Upper lobe of left lung (tissue), 6 donors: ENCODE data around the gene SIRPB2. TPM values are rescaled to one million over a fixed set of nuclear protein-coding genes. Genes with fewer than 3 reads are reported as not detected.

Source experiments
- ATAC-seq, 2 donors: fragments of 200-7000 bp; cut with Tn5 transposase; one replicate each; pipeline ENCODE4 v1.9.1; 2022; ENCODE audit warnings: mild to moderate bottlenecking in 2 of 2, moderate library complexity in 2 of 2; ENCODE audit not compliant: low FRiP score in 2 of 2
- DNase-seq, 2 donors: peaks; one replicate each; pipeline ENCODE4 v3.0.0-alpha.2; 2019 to 2020
- H3K27ac ChIP-seq, 4 donors: fragments of 200-600 bp; sonication (generic); one replicate each; pipeline ENCODE4 v1.5.1; 2016 to 2019
- H3K27me3 ChIP-seq, 4 donors: fragments of 200-600 bp; sonication (generic); one replicate each; pipeline ENCODE4 v1.5.1; 2017 to 2019
- H3K36me3 ChIP-seq, 4 donors: fragments of 200-600 bp; sonication (generic); one replicate each; pipeline ENCODE4 v1.5.1; 2016 to 2019
- H3K4me1 ChIP-seq, 4 donors: fragments of 200-600 bp; sonication (generic); one replicate each; pipeline ENCODE4 v1.5.1; 2018 to 2019
- H3K4me3 ChIP-seq, 4 donors: fragments of 200-600 bp; sonication (generic); one replicate each; pipeline ENCODE4 v1.5.1; 2017 to 2019; ENCODE audit warnings: mild to moderate bottlenecking in 2 of 4, moderate library complexity in 1 of 4
- H3K9me3 ChIP-seq, 4 donors: fragments of 200-600 bp; sonication (generic); one replicate each; pipeline ENCODE4 v1.5.1; 2018 to 2019
- CTCF ChIP-seq, 6 experiments: fragments of 450-650 bp in 4 of 6; fragments of 200-600 bp in 2 of 6; sonication (generic) in 2 of 6; IDR thresholded peaks; one replicate each; pipeline ENCODE4 v1.5.1; 2016 to 2019; ENCODE audit warnings: antibody characterized with exemption in 6 of 6
- EP300 ChIP-seq, 4 donors: sonication (generic); formaldehyde crosslinking; IDR thresholded peaks; one replicate each; pipeline ENCODE4 v1.5.1; 2017; ENCODE audit warnings: antibody characterized with exemption in 4 of 4, control low read depth in 2 of 4
- POLR2A ChIP-seq, 4 donors: fragments of 450-650 bp; IDR thresholded peaks; one replicate each; pipeline ENCODE4 v1.5.1; 2016 to 2017; ENCODE audit warnings: antibody characterized with exemption in 4 of 4, mild to moderate bottlenecking in 2 of 4
- POLR2AphosphoS5 ChIP-seq, 2 donors: sonication (generic); formaldehyde crosslinking; IDR thresholded peaks; one replicate each; pipeline ENCODE4 v1.5.1; 2017; ENCODE audit warnings: antibody characterized with exemption in 2 of 2
- WGBS, 2 donors: methylation state at CpG; one replicate each; pipeline ENCODE4 v1.1.5; 2017 to 2018; 5-methylcytosine and 5-hydroxymethylcytosine counted together
- total RNA-seq, 6 donors: library from RNA; depleted of rRNA in 4 of 6; stranded (reverse); fragments of >200 nt in 4 of 6; gene quantifications; one replicate each; pipeline versions ENCODE4 v1.1.0 to v1.2.1, GENCODE V29; 2016 to 2021
- donor health status: DM: no; HTN: no; CAD: no; lungs with moderate emphysema.
- donor health status: DM: no; HTN: yes; CAD: no; lungs with severe emphysema.

SIRPB2 gene
- total RNA-seq, 6 donors from 2014 or later: 12.1 to 59.7 (median 23.8) TPM

GRCh38 chr20:1456300-1456699 is 34.9 kb downstream of the SIRPB2 start:
- H3K36me3 ChIP-seq: peaks cover 30 to 99% (median 75%) of the 10 kb centered on the region in 4 donors
- DNase-seq (no peak), ATAC-seq (no peak)
- TF ChIP-seq POLR2A (IDR thresholded peaks at IDR 0.05) (no peak), EP300 (IDR thresholded peaks at IDR 0.05) (no peak), POLR2AphosphoS5 (IDR thresholded peaks at IDR 0.05) (no peak), CTCF (IDR thresholded peaks at IDR 0.05) (no peak)
- no peaks in the 10 kb centered on the region for H3K27me3 ChIP-seq
- 91 to 93% methylated on average over 5 of the region's 5 CpGs for WGBS, 2 donors
- H3K27ac ChIP-seq: no peak overlapping the region
- H3K9me3 ChIP-seq: no peaks in the 10 kb centered on the region
- H3K4me1 ChIP-seq: no peaks in the 10 kb centered on the region
- H3K4me3 ChIP-seq: no peak overlapping the region

- Histone ChIP-seq H3K9me3 (no peaks in the 10 kb centered on the region), H3K27me3 (no peaks in the 10 kb centered on the region), H3K4me1 (no peaks in the 10 kb centered on the region), H3K36me3 (peaks cover 63 to 100% (median 96%) of the 10 kb centered on the region in 4 donors), H3K27ac (no peak overlapping the region), H3K4me3 (no peak overlapping the region)
- ATAC-seq (no peak), DNase-seq (no peak)
- TF ChIP-seq POLR2AphosphoS5 (IDR thresholded peaks at IDR 0.05) (no peak), POLR2A (IDR thresholded peaks at IDR 0.05) (no peak), CTCF (IDR thresholded peaks at IDR 0.05) (no peak), EP300 (IDR thresholded peaks at IDR 0.05) (no peak)
These were observed 40.2 kb downstream of the SIRPB2 start for GRCh38 chr20:1450926-1451491.

- Histone ChIP-seq H3K27me3 (no peaks in the 10 kb centered on the region), H3K36me3 (peaks cover 73 to 100% (median 96%) of the 10 kb centered on the region in 4 donors), H3K4me1 (no peaks in the 10 kb centered on the region), H3K4me3 (no peak overlapping the region), H3K27ac (no peak overlapping the region), H3K9me3 (no peaks in the 10 kb centered on the region)
- no peak for DNase-seq
- ATAC-seq: no peak
- WGBS, 2 donors: 95% methylated on average over 5 to 6 of the region's 6 CpGs
- TF ChIP-seq CTCF (IDR thresholded peaks at IDR 0.05): no peak
- no peak for TF ChIP-seq POLR2A (IDR thresholded peaks at IDR 0.05)
- TF ChIP-seq EP300 (IDR thresholded peaks at IDR 0.05): no peak
- TF ChIP-seq POLR2AphosphoS5 (IDR thresholded peaks at IDR 0.05): no peak
These were observed 41.9 kb downstream of the SIRPB2 start for GRCh38 chr20:1449370-1449769.

GRCh38 chr20:1448081-1448620 is 43.1 kb downstream of the SIRPB2 start:
- no peak for TF ChIP-seq POLR2AphosphoS5 (IDR thresholded peaks at IDR 0.05)
- no peak for TF ChIP-seq EP300 (IDR thresholded peaks at IDR 0.05)
- no peak for TF ChIP-seq POLR2A (IDR thresholded peaks at IDR 0.05)
- TF ChIP-seq CTCF (IDR thresholded peaks at IDR 0.05): no peak
- Histone ChIP-seq H3K4me3 (no peak overlapping the region), H3K9me3 (no peaks in the 10 kb centered on the region), H3K27ac (no peak overlapping the region), H3K4me1 (no peaks in the 10 kb centered on the region), H3K36me3 (peaks cover 76 to 100% (median 96%) of the 10 kb centered on the region in 4 donors), H3K27me3 (no peaks in the 10 kb centered on the region)
- 89 to 91% methylated on average over 3 to 4 of the region's 4 CpGs for WGBS, 2 donors
- ATAC-seq: no peak
- DNase-seq: no peak

- ATAC-seq (no peak), DNase-seq (no peak)
These were observed 44.7 kb downstream of the SIRPB2 start for GRCh38 chr20:1446536-1446935.

More at GRCh38 chr20:1446536-1446935, 44.7 kb downstream of the SIRPB2 start:
- 94 to 100% methylated on average over 1 of the region's 1 CpG for WGBS, 2 donors
- Histone ChIP-seq H3K27me3 (no peaks in the 10 kb centered on the region), H3K9me3 (no peaks in the 10 kb centered on the region), H3K27ac (no peak overlapping the region), H3K36me3 (peaks cover 68 to 99% (median 94%) of the 10 kb centered on the region in 4 donors), H3K4me3 (no peak overlapping the region), H3K4me1 (no peaks in the 10 kb centered on the region)
- TF ChIP-seq POLR2AphosphoS5 (IDR thresholded peaks at IDR 0.05) (no peak), CTCF (IDR thresholded peaks at IDR 0.05) (no peak), EP300 (IDR thresholded peaks at IDR 0.05) (no peak), POLR2A (IDR thresholded peaks at IDR 0.05) (no peak)
